HG02840 (cell line): ENCODE data around the gene NSUN3.
"Not testable (repeated sequence)": the region's sequence is repeated elsewhere in the genome, so short reads cannot be mapped to it uniquely, and the experiment has no call there.

Experiments
- ATAC-seq: cut with Tn5 transposase; IDR thresholded peaks from one replicate; pipeline ENCODE4 v1.9.1; 2021; ENCODE audit warnings: mild to moderate bottlenecking, moderate library complexity, moderate number of reproducible peaks; ENCODE audit not compliant: unreplicated experiment, low FRiP score

NSUN3 gene

DNA sequence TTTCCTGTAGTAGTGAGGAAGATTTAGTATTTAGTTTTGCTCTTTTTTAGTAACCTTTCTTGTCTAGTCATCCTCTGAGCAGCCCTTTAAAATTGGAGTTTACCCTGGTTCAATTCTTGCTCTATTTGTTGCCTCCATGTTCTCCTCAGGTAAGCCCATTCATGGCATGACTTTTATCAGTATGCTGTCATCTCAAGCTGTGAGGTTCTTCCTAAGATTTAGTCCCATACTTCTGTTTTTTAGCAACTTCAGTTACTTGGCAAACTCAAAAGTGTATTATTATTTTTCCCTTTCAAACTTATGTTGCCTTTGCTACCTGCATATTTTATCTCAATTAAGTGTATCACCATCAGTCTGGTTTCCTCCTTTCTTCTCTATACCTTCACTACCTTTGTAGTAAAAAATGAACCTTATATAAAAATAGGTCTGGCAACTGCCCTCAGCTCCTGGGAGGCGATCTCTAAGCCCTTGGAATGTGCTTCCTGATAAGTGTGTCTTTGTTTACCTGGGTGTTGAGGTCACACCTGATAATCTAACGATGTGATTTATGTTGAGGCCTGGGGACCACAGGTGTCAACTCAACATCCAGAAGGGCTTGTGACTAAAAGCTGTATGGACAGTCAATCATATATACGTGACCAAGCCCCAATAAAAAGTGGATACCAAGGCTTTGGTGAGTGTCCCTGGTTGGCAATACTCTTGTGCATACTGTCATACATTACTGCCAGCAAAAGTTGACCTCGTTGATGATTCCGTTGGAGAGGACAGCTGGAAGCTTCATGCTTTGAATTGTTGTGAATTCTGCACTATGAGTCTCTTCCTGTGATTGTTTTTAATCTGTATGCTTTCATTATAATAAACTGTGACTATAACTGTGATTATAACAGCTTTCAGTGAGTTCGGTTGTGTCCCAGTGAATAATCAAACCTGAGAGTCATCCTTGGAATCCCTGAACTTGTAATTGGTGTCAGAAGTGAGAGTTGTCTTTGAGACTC lies 3.9 kb downstream of the NSUN3 start:
- no peak for ATAC-seq

DNA sequence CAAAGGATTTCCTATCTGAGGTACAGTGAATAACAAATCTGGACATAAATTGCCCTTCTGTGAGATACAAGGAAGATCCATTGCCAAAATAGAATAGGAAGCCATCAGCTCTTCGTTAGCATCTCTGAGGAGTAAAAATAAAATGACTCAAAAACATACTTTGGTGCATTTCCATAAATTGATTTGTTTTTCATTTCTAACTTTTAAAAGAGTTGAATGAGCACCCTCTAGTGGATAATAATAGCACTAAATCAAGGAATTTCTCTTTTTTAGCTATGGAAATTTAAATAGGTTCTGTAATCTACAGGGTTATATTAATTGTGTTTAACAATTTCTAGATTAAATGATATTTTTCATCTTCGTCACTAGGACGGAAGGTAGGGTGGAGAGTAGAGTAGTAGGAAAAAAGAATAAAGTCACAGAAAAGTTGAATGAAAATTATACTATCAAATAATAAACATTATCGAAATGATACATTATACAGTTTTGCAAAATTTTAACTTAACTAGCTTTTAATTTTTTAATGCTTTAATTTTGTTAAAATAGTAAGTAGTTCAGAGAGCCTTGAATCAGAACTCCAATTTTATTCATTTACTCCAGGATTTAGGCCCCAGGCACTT lies 6.4 kb downstream of the NSUN3 start:
- ATAC-seq, result no peak

DNA sequence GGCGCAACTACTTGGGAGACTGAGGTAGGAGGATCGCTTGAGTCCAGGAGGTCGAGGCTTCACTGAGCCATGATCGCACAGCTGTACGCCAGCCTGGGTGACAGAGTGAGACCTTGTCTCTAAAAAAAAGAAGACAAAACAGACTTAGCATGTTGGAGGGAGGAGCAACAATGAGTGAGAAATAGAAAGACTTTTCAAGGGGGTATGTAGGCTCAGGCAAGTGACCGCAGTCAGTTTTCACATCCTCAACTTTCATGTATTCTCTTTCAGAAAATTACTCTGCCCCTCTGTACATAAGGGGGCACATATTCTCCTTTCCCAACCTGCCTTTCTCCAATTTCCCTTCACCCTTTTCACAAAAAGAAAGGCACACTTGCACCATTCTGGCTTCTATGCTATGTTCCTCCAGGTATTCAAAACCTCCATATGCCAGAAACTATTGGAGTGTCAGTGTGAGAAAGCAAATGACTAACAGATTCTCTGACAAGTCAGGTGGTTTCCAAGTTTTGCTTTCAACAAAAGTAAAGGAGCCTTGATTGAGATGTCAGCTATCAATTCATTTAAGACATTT lies 7.6 kb downstream of the NSUN3 start:
- peak; percentile 79 for ATAC-seq

DNA sequence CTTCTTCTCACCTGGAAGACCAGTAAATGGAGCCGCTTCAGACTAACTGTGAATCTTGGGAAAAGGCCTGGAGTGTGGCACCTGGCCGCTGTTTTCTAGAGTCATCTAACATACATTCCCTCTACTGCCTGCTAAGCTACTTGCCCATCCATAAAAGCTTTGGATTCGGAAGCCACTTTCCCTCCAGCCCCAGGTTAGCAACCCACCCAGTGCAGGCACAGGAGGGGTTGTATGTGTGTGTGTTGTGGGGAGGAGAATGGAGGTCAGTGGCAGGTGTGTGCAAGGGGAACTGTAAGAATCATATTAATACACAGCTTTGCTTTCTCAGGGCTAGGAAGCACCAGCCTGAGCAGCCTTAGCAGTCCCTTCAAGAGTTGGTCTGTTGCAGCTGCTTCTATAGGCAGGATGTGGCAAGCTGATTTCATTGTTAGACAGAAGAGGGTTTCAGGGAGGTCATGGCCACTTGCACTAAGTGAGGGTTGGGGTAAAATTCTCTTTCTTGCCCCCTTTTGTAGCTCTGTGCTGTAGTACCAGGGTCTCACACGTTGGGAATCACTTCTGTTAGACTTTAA lies 8.9 kb downstream of the NSUN3 start:
- peak; percentile 75 for ATAC-seq

DNA sequence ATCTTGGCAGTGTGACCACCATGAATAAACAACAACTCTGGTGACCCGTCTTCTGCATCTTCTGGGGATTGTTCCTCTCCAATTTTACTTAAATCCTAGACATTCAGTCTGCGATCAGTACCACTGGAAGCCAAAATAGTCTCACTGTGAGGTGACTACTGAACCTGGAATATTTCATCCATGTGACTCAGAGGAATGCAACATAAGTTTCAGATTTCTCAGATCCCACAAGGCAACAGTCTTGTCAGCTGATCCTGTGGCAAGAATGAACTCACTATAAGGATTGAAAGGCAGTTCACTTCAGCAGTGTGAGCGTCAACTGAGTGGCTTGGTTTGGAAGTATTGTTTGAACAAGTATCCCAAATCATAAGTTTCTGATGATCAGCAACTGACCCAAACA lies 13.2 kb downstream of the NSUN3 start:
- ATAC-seq, result no peak

DNA sequence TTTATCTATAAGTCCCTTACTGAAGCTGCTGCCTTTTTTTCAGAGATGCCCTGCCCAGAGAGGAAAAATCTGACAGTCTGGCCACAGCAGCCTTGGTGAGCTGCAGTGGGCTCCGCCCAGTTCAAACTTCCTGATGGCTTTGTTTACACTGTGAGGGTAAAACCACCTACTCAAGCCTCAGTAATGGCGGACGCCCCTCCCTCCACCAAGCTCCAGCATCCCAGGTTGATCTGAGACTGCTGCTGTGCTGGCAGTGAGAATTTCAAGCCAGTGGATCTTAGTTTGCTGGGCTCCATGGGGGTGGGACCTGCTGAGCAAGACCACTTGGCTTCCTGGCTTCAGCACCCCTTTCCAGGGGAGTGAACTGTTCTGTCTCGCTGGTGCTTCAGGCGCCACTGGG lies 17.7 kb downstream of the NSUN3 start:
- ATAC-seq, result not testable (repeated sequence)

DNA sequence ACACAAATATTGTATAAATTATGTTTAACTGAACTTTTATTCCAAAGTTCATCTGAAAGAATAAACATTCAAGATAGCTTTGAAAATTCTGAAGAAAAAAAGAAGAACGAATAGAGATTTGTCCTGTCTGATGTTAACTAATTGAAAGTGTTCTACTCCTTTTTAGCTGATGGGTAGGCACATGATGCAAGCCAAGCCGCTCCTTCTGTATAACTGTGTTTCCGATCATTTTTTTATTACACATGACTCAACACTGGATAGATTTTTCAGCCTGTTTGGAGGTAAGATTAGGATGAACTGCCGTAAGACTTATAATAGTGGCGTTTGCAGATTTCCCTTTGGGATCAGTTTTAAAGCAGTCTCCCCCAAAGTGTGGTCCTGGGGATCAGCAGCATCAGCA lies 19.0 kb downstream of the NSUN3 start:
- ATAC-seq, result no peak

DNA sequence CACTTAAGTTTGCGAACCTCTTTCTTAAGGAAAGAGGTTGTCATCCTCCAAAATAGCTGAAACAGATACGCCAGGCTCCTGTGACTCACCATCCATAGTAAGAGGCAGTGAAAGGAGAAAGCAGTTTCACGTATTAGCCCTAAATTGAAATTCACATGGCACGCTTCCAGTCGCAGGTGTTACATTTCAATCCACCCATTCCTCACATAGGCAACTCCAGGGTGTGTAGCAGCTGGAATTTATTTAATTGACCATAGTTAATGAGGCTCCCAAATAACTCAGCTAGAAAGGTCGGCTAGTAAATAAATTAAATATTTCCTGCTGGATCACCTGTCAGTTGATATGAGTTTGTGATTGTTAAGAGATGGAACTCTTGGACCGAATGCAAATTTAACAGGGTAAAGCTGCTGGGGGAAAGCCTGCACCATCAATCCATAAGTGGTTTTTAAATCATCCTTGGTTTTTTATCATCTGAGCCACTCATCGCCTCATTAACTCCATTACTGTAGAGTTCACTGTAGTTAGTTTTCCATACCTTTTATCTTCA lies 19.6 kb downstream of the NSUN3 start:
- ATAC-seq, result no peak

DNA sequence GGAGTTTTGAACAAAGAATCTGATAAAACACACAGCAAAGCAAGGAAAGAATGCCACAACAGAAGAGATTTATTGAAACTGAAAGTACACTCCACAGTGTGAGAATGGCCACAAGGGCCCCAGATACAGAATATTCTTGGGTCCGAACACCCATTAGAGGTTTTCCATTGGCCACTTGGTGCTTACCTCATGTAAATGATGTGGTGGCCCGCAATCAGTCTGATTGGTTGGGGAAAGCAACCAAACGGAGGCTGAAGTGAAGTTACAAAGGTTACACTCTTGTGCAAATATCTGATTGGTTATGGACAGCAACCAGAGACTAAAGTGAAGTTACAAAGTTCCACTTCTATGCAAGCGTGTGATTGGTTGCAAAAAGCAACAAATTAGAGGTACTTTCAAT lies 20.4 kb downstream of the NSUN3 start:
- peak; percentile 72 for ATAC-seq

DNA sequence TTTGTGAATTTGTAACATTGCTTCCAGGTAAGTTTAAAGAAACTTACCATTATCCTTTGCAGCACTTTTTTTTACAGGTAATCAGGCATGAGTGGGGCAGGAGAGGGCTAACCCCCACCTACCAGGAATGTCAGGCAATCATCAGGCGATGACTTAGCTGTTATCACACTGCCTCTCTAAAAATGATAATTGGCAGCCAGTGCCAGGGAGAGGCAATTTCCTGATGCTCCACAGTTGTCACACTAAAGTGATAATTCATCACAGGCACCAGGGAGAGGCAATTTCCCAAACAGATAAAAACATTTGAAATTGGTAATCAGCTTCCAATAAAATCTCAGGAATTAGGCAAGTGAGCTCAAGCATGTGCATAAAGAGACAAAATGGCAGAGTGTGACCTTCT lies 26.3 kb downstream of the NSUN3 start:
- no peak for ATAC-seq

DNA sequence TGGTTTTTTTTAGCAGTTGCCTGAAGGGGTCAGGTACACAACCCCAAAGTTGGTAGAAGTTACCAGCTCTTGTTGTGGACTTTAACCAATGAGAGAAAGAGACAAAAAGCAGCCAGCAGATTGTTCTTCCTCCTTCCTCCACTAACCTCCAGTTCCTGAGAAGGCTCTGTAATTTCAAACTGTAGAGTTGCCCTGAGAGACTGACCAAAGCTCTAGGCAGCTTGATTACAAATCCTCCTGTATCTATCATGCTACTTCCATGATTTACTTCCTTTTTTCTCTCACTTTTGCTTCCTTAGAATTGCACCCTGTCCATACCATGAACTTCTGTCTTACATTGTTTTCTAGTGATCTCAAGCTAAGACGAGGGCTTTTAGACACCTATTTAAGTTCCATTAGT lies 29.2 kb downstream of the NSUN3 start:
- no peak for ATAC-seq

DNA sequence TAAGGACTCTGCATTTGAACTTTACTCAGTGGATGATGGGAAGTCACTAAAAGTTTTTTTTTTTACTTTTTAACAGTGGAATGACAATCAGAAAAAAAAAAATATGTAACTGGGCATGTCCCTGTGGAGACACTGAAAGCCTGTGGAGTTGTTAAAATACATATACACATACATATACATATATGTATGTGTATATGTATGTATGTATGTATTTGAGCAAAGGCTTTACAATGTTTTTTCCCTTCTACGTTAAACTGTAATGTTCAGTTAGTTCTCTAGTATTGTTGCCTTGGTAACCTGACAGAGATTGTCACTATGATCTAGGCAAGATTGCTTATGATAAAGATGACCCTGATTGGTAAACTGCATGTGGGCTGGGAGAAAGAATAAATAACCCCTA lies 30.3 kb downstream of the NSUN3 start:
- ATAC-seq, result no peak

DNA sequence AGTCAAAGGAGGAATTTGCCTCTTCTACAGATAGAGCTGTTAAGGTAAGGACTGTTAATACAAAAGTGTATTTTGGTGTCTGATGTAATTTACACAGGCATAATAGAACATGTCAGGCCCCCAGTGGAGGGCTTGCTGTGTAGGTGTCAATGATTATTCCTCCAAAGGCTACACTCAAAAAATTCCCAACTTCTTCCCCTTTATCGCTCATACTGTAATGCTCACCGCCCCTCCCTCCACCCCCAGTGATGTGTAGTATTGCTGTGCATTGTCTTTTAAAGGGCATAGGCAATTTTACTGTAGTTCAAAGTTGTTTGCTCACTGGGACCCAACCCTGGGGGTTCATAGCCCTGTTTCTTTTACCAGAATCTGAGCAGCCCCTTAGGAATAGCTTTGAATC lies 32.2 kb downstream of the NSUN3 start:
- ATAC-seq, result no peak

DNA sequence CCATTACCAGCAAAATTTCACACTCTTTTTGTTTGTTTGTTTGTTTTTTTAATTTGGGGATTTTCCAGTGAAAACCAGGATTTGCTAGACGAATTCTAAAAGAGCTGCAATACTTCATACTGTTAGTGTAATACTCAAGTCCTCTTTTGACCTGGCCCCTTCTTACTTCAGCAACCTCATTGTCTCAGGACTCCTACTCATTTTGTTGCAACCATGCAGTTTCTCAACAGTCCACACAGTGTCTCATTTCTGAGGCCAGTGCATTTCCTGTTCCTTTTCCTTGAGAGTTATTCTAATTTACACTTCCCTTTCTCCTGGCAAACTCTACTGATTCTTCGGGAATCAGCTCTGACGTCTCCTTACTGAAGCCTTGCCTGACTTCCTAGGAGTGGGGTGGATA lies 35.6 kb downstream of the NSUN3 start:
- no peak for ATAC-seq

DNA sequence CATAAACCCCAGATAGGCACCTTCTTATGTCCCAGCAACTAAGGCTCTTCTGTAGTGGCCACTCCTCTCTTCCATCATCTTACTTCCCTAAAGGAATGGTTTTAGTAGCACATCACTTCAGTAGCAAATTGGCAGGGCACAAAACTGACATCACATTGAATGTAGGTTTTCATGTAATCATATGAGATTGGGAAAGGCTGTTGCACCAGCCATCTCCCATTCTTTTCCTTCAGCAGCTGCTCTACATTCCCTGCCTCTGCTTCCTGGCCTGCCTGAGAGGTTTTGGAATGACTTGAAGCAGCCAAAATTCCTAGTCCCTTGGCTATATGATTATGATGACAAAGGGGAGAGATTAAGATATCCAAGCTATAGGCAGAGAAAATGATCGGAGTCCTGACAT lies 36.5 kb downstream of the NSUN3 start:
- no peak for ATAC-seq

DNA sequence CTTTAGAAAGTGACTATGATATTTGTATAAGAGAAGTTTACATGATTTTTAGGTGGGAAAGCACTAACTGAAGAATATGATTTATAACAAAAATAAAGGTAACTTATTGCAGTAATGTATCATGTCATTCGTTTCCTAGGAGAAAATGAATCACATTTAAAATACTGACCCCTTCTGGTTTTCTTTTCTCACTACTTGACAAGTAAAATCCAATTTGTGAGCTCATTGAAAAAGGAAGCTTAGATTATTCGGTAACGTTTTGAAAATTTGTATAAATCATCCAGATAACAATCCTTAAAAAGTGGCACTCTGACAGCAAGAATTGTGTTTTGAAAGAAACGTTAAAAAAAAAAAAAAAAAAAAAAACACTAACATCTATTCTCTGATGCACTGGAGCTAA lies 39.0 kb downstream of the NSUN3 start:
- ATAC-seq, result no peak

DNA sequence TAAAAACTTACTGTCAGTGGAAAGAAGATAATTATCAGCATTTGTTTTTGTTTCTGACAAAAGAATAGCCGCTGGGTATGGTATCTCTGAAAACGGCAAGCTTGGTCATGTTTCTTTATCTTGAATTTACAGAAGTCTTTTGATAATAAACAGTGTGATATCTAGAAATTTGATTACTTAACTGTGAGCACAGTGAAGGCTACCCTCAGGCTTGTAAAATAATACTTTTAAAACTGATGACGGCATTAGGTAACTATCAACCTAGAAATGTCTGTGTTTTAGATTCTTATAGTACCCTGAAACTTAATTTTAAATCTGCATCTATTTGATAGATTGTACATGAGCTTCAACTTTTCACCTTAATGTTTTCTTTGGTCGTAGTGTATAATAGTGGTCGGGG lies 43.4 kb downstream of the NSUN3 start:
- ATAC-seq, result no peak

DNA sequence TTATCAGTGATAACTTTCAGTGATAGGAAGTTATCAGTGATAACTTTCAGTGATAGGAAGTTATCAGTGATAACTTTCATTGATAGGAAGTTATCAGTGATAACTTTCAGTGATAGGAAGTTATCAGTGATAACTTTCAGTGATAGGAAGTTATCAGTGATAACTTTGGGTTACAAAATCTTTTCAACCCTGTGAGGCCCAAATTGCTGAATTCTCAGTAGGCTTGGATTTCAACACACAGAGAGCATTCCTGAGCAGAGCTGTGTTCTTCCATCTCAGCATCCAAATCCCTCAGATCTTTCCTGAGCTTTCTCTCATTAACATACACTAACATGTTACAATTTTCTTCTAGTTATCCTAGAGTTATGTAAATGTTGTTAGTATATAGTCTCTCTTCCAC lies 47.4 kb downstream of the NSUN3 start:
- not testable (repeated sequence) for ATAC-seq

DNA sequence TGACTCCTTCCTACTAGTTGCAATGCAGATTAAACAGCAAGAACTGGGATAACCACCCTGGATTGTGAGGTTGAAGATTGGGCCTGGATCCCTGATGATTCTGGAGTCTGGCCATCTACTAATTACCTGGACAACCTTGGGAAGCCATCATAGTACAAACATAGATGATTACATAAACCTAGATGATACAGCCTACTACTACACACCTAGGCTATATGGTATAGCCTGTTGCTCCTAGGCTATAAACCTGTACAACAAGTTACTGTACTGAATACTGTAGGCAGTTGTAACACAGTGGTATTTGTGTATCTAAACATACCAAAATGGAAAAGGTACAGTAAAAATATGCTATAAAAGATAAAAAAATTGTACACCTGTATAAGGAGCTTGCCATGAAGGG lies 48.0 kb downstream of the NSUN3 start:
- no peak for ATAC-seq

DNA sequence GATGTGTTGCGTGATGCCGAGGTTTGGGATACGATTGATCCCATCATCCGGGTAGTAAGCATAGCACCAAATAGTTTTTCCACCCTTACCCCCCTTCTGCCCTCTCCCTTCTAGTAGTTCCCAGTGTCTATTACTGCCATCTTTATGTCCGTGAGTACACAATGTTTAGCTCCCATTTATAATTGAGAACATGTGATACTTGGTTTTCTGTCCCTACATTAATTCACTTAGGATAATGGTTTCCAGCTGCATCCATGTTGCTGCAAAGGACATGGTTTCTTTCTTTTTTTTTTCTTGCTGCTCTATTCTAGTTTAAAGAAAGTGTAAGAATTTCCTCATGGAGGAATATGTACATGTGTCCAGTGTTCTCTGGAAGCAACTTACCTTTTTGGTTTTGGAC lies 51.8 kb downstream of the NSUN3 start:
- ATAC-seq, result no peak

DNA sequence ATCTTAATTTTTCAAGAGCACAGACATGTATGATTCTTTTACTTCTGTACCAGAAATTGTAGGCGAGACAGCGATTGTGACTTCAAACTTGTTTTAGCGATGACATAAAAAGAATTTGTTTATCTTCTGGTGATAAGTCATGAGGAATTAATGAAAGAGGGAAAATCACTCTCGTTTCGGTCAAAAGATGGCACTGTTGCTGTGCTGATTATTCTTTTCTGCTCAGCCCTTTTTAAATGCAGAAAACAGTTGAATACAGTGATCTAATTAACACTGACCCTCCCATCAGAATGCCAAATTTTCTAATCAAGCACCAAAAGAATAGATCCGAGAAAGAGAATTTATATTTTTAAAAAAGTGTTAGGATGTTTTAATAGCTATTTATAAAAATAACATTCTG lies 52.6 kb downstream of the NSUN3 start:
- no peak for ATAC-seq
